OCI-LY3 (cell line): Measurements from ENCODE around the gene MPG.
"Not testable (repeated sequence)": the region's sequence is repeated elsewhere in the genome, so short reads cannot be mapped to it uniquely, and the experiment has no call there.

Experiments used
- H2AFZ ChIP-seq: fragments of 200-600, 300-600 bp; shearing (Covaris generic); 2 replicates; pipeline ENCODE4 v1.6.0; 2014; ENCODE audit warnings: antibody characterized with exemption, low read depth, low read length
- H3K27ac ChIP-seq: fragments of 200-600, 300-600 bp; sonication (generic); 2 replicates; pipeline ENCODE4 v1.5.1; 2014; ENCODE audit warnings: mild to moderate bottlenecking, low read length, moderate library complexity, mixed read lengths
- H3K27me3 ChIP-seq: fragments of 200-600, 300-600 bp; sonication (generic); 2 replicates; pipeline ENCODE4 v1.6.1; 2014; ENCODE audit warnings: low read depth, low read length, mixed read lengths
- H3K36me3 ChIP-seq: fragments of 200-600, 300-600 bp; sonication (generic); replicated peaks from 2 replicates; pipeline ENCODE3; 2014; ENCODE audit warnings: low read depth, low read length, mixed read lengths
- H3K4me1 ChIP-seq: fragments of 300-600, 200-600 bp; sonication (generic); 2 replicates; pipeline ENCODE4 v1.6.1; 2014; ENCODE audit warnings: low read length, mixed read lengths
- H3K4me2 ChIP-seq: fragments of 200-600, 300-600 bp; sonication (generic); 2 replicates; pipeline ENCODE4 v1.6.1; 2014; ENCODE audit warnings: low read length, mixed read lengths
- H3K4me3 ChIP-seq: fragments of 300-600, 200-600 bp; sonication (generic); 2 replicates; pipeline ENCODE4 v1.5.1; 2014; ENCODE audit warnings: antibody characterized with exemption, mild to moderate bottlenecking, low read length, moderate library complexity
- H3K79me2 ChIP-seq: fragments of 300-600, 200-600 bp; shearing (Covaris generic); 2 replicates; pipeline ENCODE4 v1.6.1; 2014; ENCODE audit warnings: mild to moderate bottlenecking, low read length, mixed read lengths
- H3K9ac ChIP-seq: fragments of 300-600, 200-600 bp; shearing (Covaris generic); 2 replicates; pipeline ENCODE4 v1.6.0; 2014; ENCODE audit warnings: mild to moderate bottlenecking, low read length, moderate library complexity
- H3K9me3 ChIP-seq: fragments of 200-600, 300-600 bp; shearing (Covaris generic); 2 replicates; pipeline ENCODE4 v1.6.1; 2014; ENCODE audit warnings: low read length, mixed read lengths; ENCODE audit not compliant: insufficient read depth
- H4K20me1 ChIP-seq: fragments of 200-600, 300-600 bp; sonication (generic); 2 replicates; pipeline ENCODE4 v1.6.1; 2016; ENCODE audit warnings: low read length, mixed read lengths; ENCODE audit not compliant: insufficient read depth
- CTCF ChIP-seq: fragments of 200-600, 300-600 bp; sonication (generic); IDR thresholded peaks from 2 replicates; pipeline ENCODE4 v1.5.1; 2014; ENCODE audit warnings: antibody characterized with exemption, low read length, low read depth
- EZH2phosphoT487 ChIP-seq: fragments of 200-600 bp; shearing (Covaris generic); IDR thresholded peaks from 2 replicates; pipeline ENCODE4 v1.6.1; 2018; ENCODE audit warnings: antibody characterized with exemption, mixed run types, low read depth

Gene MPG

GRCh38 chr16:77807-78443, at the start of gene MPG:
MPG (plus strand) TSS chr16:78225; CDS start chr16:78310, 85 bp downstream.
- peak within 1 kb of the TSS; percentile 83 for H3K9ac ChIP-seq
- H3K4me1 ChIP-seq: peaks cover 21% of the 10 kb centered on the region
- peak within 1 kb of the TSS; percentile 63 for H3K27ac ChIP-seq
- H3K4me2 ChIP-seq: peak within 1 kb of the TSS; percentile 85
- H4K20me1 ChIP-seq: no peaks in the 10 kb centered on the region
- peaks cover 21% of the 10 kb centered on the region for H3K36me3 ChIP-seq
- peak within 1 kb of the TSS; percentile 92 for H3K4me3 ChIP-seq
- TF ChIP-seq CTCF (no peak), EZH2phosphoT487 (no peak)
- no peaks in the 10 kb centered on the region for H3K9me3 ChIP-seq
- peaks cover 15% of the 10 kb centered on the region for H3K79me2 ChIP-seq
- peak within 1 kb of the TSS; percentile 1; the same call in 1 of the 2 replicates for H2AFZ ChIP-seq
- peaks cover 9% of the 10 kb centered on the region for H3K27me3 ChIP-seq

DNA sequence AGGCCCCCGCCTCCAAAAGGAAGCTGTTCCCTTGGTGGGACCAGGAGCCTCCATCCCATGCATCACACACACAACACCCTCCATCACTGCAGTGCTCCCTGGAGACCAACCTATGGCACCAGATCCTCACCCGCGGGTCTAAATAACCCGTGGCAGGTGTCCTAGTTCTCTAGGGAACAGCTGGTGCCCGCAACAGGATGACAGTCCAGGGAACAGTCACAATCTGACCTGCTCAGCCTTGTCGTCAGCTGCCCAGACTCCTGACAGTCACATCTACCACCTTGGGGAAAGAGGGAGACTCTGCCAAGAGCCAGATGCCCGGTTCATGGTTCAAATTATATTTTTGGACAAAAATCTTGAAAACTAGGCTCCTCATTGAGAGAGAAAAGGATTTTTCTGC, 47.4 kb upstream of the MPG start:
- H2AFZ ChIP-seq, H3K9ac ChIP-seq, H3K27ac ChIP-seq, H3K9me3 ChIP-seq, H3K4me3 ChIP-seq, H3K79me2 ChIP-seq, H3K4me2 ChIP-seq, H3K27me3 ChIP-seq, H4K20me1 ChIP-seq: not testable (repeated sequence)
- peaks cover 13% of the 10 kb centered on the region for H3K4me1 ChIP-seq
- peaks cover 13% of the 10 kb centered on the region for H3K36me3 ChIP-seq

DNA sequence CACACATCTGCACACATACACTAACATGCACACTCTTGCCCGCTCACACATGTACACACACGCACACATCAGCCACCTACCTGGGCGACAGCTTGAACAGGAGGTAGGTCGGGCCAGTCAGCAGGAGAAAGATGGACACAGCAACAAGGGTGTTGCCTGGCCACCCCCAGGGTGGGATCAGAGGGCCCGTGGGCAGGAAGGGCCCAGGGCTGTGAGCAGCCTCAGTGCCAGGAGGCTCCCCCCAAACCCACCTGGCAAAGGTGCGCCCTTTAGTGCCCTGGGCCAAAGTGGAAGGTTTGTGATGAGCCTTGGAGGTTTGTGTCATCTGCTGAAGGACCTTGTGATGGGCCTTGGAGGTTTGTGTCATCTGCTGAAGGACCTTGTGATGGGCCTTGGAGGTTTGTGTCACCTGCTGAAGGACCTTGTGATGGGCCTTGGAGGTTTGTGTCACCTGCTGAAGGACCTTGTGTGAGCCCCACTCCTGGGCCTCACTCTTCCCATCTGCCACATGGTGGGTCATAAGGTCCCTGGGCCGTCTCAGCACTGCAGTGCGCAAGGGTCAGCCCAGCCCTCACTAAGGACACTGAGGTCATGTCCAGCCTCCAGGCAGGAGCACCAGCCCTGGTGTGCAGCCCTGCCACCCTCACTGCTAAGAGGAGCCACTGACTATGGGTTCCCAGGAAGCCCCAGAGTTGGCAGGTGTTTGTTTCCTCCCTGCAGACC, 44.7 kb upstream of the MPG start:
- H3K27me3 ChIP-seq, H3K4me2 ChIP-seq, H3K9ac ChIP-seq, H4K20me1 ChIP-seq, H3K79me2 ChIP-seq, H3K4me3 ChIP-seq, H3K27ac ChIP-seq, H2AFZ ChIP-seq, H3K9me3 ChIP-seq: not testable (repeated sequence)
- Histone ChIP-seq H3K4me1 (peaks cover 18% of the 10 kb centered on the region), H3K36me3 (peaks cover 22% of the 10 kb centered on the region)

DNA sequence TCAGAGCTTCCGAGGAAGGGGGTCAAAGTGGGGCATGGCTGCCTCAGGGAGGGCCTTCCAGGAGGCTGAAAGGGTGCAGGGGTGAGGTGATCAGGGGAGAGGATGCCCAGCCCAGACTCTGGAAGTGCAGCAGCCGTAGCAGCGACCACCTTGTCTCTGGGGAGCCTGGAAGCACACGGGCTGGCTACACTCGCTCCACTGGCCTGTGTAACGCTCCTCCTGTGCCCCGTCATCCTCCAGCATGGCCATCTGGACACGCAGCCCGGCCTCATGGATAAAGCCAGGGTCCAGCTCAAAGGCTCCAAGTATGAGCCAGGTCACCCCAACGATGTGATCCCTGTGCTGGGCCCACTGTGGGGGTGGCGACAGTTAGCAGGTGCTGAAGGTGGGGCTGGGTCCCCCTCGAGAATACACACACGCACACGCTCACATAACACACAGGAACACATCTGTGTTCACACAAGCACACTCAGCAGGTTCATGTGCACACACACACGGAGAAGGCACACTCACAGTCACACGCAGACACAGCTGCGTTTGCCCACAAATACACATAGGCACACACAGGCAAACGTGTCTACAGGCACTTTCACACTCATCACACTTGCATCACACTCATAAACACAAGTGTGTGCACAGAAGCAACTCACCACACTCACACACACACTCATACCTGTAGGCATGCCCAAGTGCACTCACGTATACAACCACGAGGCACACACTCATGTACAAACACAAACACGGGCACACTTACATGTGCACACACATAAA, 44.0 kb upstream of the MPG start:
- peak overlapping the region; percentile 72 for H3K27ac ChIP-seq
- no peak overlapping the region for H3K9ac ChIP-seq
- peaks cover 26% of the 10 kb centered on the region for H3K4me1 ChIP-seq
- H3K4me3 ChIP-seq: no peak overlapping the region
- no peaks in the 10 kb centered on the region for H3K9me3 ChIP-seq
- peaks cover 22% of the 10 kb centered on the region for H3K36me3 ChIP-seq
- TF ChIP-seq CTCF: no peak
- no peak for TF ChIP-seq EZH2phosphoT487
- no peaks in the 10 kb centered on the region for H4K20me1 ChIP-seq
- no peaks in the 10 kb centered on the region for H3K79me2 ChIP-seq
- no peaks in the 10 kb centered on the region for H3K27me3 ChIP-seq
- H2AFZ ChIP-seq: no peak overlapping the region
- H3K4me2 ChIP-seq: peak overlapping the region; percentile 65

- H2AFZ ChIP-seq: no peak overlapping the region
- TF ChIP-seq EZH2phosphoT487: no peak
- peak overlapping the region; percentile 65 for H3K4me2 ChIP-seq
- peaks cover 27% of the 10 kb centered on the region for H3K36me3 ChIP-seq
- no peaks in the 10 kb centered on the region for H3K27me3 ChIP-seq
- peak overlapping the region; percentile 19 for H3K4me3 ChIP-seq
- peaks cover 31% of the 10 kb centered on the region for H3K4me1 ChIP-seq
- H3K79me2 ChIP-seq: no peaks in the 10 kb centered on the region
- peak overlapping the region; percentile 56; the same call in 1 of the 2 replicates for H3K9ac ChIP-seq
- H3K9me3 ChIP-seq: no peaks in the 10 kb centered on the region
- H4K20me1 ChIP-seq: no peaks in the 10 kb centered on the region
- peak overlapping the region; percentile 72 for H3K27ac ChIP-seq
These were observed 43.4 kb upstream of the MPG start for GRCh38 chr16:34648-34987.
